ENCODE measurements around the gene PLET1. TPM values are rescaled to one million over a fixed set of nuclear protein-coding genes. Genes with fewer than 3 reads are reported as not detected.

Gene PLET1
- total and polyA plus RNA-seq, 12 donors: not detected

GRCh38 chr11:112247201-112247600, 13.5 kb downstream of the PLET1 start:
- DNase-seq (no peak), ATAC-seq (no peak)
- H3K4me3 ChIP-seq: no peak overlapping the region
- no peaks in the 10 kb centered on the region for H3K4me1 ChIP-seq
- no peaks in the 10 kb centered on the region for H3K9me3 ChIP-seq
- intact Hi-C loops (cut with DNase I): no loop called here
- H3K36me3 ChIP-seq: peaks cover 0 to 15% (median 0%) of the 10 kb centered on the region in 9 donors
- 76 to 81% methylated on average over 4 of the region's 4 CpGs for WGBS, 2 donors
- H3K27me3 ChIP-seq: no peaks in the 10 kb centered on the region
- no peak for TF ChIP-seq CTCF (IDR thresholded peaks at IDR 0.05)
- no peak overlapping the region for H3K27ac ChIP-seq

GRCh38 chr11:112241486-112241885, 19.2 kb downstream of the PLET1 start:
- intact Hi-C loops (cut with DNase I): no loop called here
- H3K36me3 ChIP-seq: peaks cover 0 to 68% (median 21%) of the 10 kb centered on the region in 9 donors
- H3K27me3 ChIP-seq: no peaks in the 10 kb centered on the region
- TF ChIP-seq CTCF (IDR thresholded peaks at IDR 0.05): no peak
- no peak overlapping the region for H3K4me3 ChIP-seq
- 82 to 90% methylated on average over 3 of the region's 3 CpGs for WGBS, 2 donors
- H3K27ac ChIP-seq: no peak overlapping the region
- H3K4me1 ChIP-seq: peaks cover 0 to 3% (median 0%) of the 10 kb centered on the region in 9 donors
- ATAC-seq (peak in 4 of 8 donors; percentile 53 to 81 (median 72)), DNase-seq (no peak)
- no peaks in the 10 kb centered on the region for H3K9me3 ChIP-seq

DNA sequence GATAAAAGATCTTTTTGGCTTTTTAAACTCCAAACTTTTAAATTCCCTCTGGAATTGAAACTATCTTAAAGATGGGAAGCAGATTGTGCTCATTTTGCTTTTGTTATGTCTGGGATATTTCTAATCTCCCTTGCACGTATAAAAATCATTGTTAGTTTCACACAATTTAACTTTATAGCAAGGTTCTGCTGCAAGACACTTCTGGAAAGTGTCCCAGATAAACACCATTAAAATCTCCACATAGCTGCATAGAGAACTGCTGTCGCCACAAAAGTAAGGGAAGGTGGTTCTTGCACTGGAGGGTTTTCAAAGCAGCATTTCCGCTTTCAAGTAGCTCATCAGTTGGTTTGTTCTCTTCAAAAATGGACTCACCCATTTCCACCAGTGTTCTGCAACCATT, 22.6 kb downstream of the PLET1 start:
- intact Hi-C loops (cut with DNase I): no loop called here
- no peaks in the 10 kb centered on the region for H3K27me3 ChIP-seq
- no peaks in the 10 kb centered on the region for H3K9me3 ChIP-seq
- no peak overlapping the region for H3K27ac ChIP-seq
- TF ChIP-seq CTCF (IDR thresholded peaks at IDR 0.05): no peak
- DNase-seq: no peak
- ATAC-seq: no peak
- peaks cover 0 to 97% (median 33%) of the 10 kb centered on the region in 9 donors for H3K36me3 ChIP-seq
- WGBS, 2 donors: 83 to 89% methylated on average over 3 of the region's 3 CpGs
- H3K4me1 ChIP-seq: peaks cover 0 to 3% (median 0%) of the 10 kb centered on the region in 9 donors
- H3K4me3 ChIP-seq: no peak overlapping the region

DNA sequence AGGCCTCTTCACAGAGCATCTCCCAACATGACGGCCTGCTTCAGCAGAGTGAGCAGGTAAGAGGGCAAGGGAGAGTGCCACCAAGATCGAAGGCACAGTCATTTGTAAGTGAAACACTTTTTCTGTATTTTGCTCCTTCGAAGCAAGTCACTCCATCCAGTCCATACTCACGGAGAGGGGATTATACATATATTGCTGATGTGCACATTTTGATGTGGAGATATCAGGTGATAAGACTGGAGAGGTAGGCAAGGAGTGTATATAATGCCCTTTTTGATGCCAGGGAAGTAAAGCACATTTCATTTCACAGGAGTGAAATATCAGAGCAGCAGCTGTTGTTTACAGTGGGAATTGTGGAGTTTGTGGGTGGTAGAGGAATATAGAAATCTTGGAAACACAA, 23.2 kb downstream of the PLET1 start:
- no peak overlapping the region for H3K27ac ChIP-seq
- 95 to 98% methylated on average over 4 of the region's 4 CpGs for WGBS, 2 donors
- H3K4me1 ChIP-seq: peaks cover 0 to 3% (median 0%) of the 10 kb centered on the region in 9 donors
- ATAC-seq (no peak), DNase-seq (no peak)
- H3K9me3 ChIP-seq: no peaks in the 10 kb centered on the region
- intact Hi-C loops (cut with DNase I): no loop called here
- H3K36me3 ChIP-seq: peaks cover 0 to 94% (median 35%) of the 10 kb centered on the region in 9 donors
- H3K27me3 ChIP-seq: no peaks in the 10 kb centered on the region
- H3K4me3 ChIP-seq: no peak overlapping the region
- TF ChIP-seq CTCF (IDR thresholded peaks at IDR 0.05): no peak

Measured in heart right ventricle (tissue), 16 donors.